Measurements from ENCODE around the gene FOXR1. TPM values are rescaled to one million over a fixed set of nuclear protein-coding genes. Genes with fewer than 3 reads are reported as not detected.
A peak's percentile ranks its signal among the peaks of the same experiment; 100 is the strongest.
"Not testable (repeated sequence)": the region's sequence is repeated elsewhere in the genome, so short reads cannot be mapped to it uniquely, and the experiment has no call there.

The FOXR1 gene
- total RNA-seq, 1 donor from 2014 or later = not detected

DNA sequence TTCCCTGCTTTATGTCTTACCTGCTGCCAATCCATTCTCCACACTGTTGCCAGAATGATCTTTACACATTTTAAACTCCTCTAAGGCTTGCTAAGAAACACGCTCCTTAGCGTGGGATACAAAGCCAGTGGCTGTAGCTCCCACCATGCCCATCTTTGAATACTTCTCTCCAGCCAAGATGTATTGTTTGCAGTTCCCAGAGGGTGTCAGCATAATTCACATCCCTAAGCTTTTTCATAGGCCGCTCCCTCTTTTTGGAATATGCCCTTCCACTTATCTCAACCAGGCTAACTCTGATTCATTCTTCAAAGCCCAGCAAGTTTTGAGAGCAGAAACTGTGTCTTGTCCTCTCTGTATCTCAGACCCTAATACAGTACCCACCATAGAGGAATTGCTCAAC lies 23.6 kb upstream of the FOXR1 start:
- Mint-ChIP-seq H3K27ac (no peak overlapping the region), H3K4me1 (ENCODE audit: low read depth) (no peaks in the 10 kb centered on the region), H3K36me3 (ENCODE audit: insufficient read depth) (no peaks in the 10 kb centered on the region), H3K9me3 (ENCODE audit: low read depth) (no peaks in the 10 kb centered on the region), H3K27me3 (peaks cover 42% of the 10 kb centered on the region), H3K4me3 (ENCODE audit: low read depth) (no peak overlapping the region)
- no peak for DNase-seq (ENCODE audit: low spot score, unreplicated experiment)
- no peak for TF ChIP-seq CTCF (IDR thresholded peaks at IDR 0.05; ENCODE audit: unreplicated experiment)

- Mint-ChIP-seq H3K9me3 (ENCODE audit: low read depth) (no peaks in the 10 kb centered on the region), H3K27ac (no peak overlapping the region), H3K27me3 (peaks cover 49% of the 10 kb centered on the region), H3K4me3 (ENCODE audit: low read depth) (no peak overlapping the region), H3K4me1 (ENCODE audit: low read depth) (no peaks in the 10 kb centered on the region), H3K36me3 (ENCODE audit: insufficient read depth) (no peaks in the 10 kb centered on the region)
- no peak for TF ChIP-seq CTCF (IDR thresholded peaks at IDR 0.05; ENCODE audit: unreplicated experiment)
- no peak for DNase-seq (ENCODE audit: low spot score, unreplicated experiment)
These were observed 18.3 kb upstream of the FOXR1 start for GRCh38 chr11:118953265-118953664.

DNA sequence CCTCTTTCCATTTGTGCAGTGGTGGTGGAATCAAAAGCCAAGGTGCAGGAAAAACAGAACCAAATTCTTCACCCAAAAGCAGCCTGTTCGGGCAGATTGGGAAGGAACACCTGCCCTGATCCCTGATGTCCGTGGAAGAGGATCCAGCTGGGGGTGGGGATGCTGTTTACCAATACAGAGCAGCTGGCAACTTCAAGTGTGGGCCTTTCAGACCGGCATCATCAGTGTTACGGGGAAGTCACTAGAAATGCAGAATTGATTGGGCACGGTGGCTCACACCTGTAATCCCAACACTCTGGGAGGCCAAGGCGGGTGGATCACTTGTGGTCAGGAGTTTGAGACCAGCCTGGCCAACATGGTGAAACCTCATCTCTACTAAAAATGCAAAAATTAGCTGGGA lies 17.6 kb upstream of the FOXR1 start:
- not testable (repeated sequence) for H3K9me3 Mint-ChIP-seq (ENCODE audit: low read depth); H3K4me1 Mint-ChIP-seq (ENCODE audit: low read depth); H3K27ac Mint-ChIP-seq; H3K4me3 Mint-ChIP-seq (ENCODE audit: low read depth); DNase-seq (ENCODE audit: low spot score, unreplicated experiment); H3K36me3 Mint-ChIP-seq (ENCODE audit: insufficient read depth)
- H3K27me3 Mint-ChIP-seq = peaks cover 49% of the 10 kb centered on the region

DNA sequence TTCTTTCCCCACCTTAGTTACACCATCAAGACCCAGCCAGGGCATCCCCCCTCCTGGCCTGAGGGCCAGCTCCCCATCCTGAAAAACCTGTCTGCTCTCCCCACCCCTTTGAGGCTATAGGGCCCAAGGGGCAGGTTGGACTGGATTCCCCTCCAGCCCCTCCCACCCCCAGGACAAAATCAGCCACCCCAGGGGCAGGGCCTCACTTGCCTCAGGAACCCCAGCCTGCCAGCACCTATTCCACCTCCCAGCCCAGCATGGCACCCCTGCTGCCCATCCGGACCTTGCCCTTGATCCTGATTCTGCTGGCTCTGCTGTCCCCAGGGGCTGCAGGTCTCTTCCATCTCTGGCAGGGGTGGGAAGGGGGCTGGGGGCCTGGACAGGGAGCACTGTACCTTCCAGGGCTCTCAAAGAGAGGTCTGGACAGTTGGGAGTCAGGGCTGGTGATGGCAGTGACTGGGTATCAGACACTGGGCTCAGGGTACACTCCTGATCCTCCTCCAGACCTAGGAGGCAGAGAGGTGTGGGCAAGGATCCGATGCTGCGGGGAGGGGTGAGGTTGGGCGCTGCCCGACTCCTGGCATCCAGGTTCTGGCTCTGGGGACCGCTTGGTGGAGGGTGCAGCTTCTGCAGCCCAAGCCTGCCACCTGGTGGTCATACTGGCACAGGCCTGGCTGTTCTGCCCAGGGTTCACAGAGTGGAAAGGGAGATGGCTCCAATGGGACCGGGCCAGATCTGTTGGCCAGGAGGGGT lies 15.3 kb upstream of the FOXR1 start, which contains the start of gene UPK2:
TSS of gene UPK2 (plus strand) at position 205 of the 753 bp plus-strand sequence. CDS start at position 258, 53 bp downstream.
- H3K27me3 Mint-ChIP-seq = peaks cover 58% of the 10 kb centered on the region
- H3K4me1 Mint-ChIP-seq (ENCODE audit: low read depth) = no peaks in the 10 kb centered on the region
- no peak within 1 kb of the TSS for H3K27ac Mint-ChIP-seq
- H3K9me3 Mint-ChIP-seq (ENCODE audit: low read depth) = no peaks in the 10 kb centered on the region
- H3K4me3 Mint-ChIP-seq (ENCODE audit: low read depth) = no peak within 1 kb of the TSS
- peak; percentile 98 for TF ChIP-seq CTCF (IDR thresholded peaks at IDR 0.05; ENCODE audit: unreplicated experiment)
- H3K36me3 Mint-ChIP-seq (ENCODE audit: insufficient read depth) = no peaks in the 10 kb centered on the region
- DNase-seq (ENCODE audit: low spot score, unreplicated experiment) = peak; percentile 89

GRCh38 chr11:118956847-118957469 lies 14.6 kb upstream of the FOXR1 start:
- H3K9me3 Mint-ChIP-seq (ENCODE audit: low read depth) = no peaks in the 10 kb centered on the region
- no peak overlapping the region for H3K27ac Mint-ChIP-seq
- no peaks in the 10 kb centered on the region for H3K36me3 Mint-ChIP-seq (ENCODE audit: insufficient read depth)
- no peaks in the 10 kb centered on the region for H3K4me1 Mint-ChIP-seq (ENCODE audit: low read depth)
- TF ChIP-seq CTCF (IDR thresholded peaks at IDR 0.05; ENCODE audit: unreplicated experiment) = peak; percentile 4
- peaks cover 55% of the 10 kb centered on the region for H3K27me3 Mint-ChIP-seq
- no peak for DNase-seq (ENCODE audit: low spot score, unreplicated experiment)
- no peak overlapping the region for H3K4me3 Mint-ChIP-seq (ENCODE audit: low read depth)

All from progenitor cell of endocrine pancreas (in vitro differentiated cells).